Activated T-helper 1 cell treated with anti-CD3 and anti-CD28 coated beads, Interleukin-12 subunit alpha, Interleukin-12 subunit beta, Interleukin-2, Interleukin-4 antibody, amounts not matched to agents 30 ng/mL and 10 ng/mL and 1 ng/mL, durations not matched to agents 14 hours and 24 hours and 36 hours (primary cell): Measurements from ENCODE around the gene CSMD2. TPM values are rescaled to one million over a fixed set of nuclear protein-coding genes. Genes with fewer than 3 reads are reported as not detected.

ENCODE experiments used
- DNase-seq: peaks from one replicate; pipeline ENCODE4 v3.0.0; 2021; ENCODE audit warnings: low spot score
- H3K27ac Mint-ChIP-seq: one replicate; pipeline ENCODE4 v1.8.0; 2021; ENCODE audit warnings: mild to moderate bottlenecking, mixed read lengths
- H3K27me3 Mint-ChIP-seq: one replicate; pipeline ENCODE4 v1.8.0; 2022; ENCODE audit warnings: mild to moderate bottlenecking, moderate library complexity, mixed read lengths; ENCODE audit not compliant: insufficient read depth
- H3K36me3 Mint-ChIP-seq: one replicate; pipeline ENCODE4 v1.8.0; 2021; ENCODE audit warnings: low read depth, mixed read lengths
- H3K4me1 Mint-ChIP-seq: one replicate; pipeline ENCODE4 v1.8.0; 2021; ENCODE audit warnings: low read depth, mixed read lengths
- H3K4me3 Mint-ChIP-seq: one replicate; pipeline ENCODE4 v1.8.0; 2021; ENCODE audit warnings: mild to moderate bottlenecking, moderate library complexity, mixed read lengths
- H3K9me3 Mint-ChIP-seq: one replicate; pipeline ENCODE4 v1.8.0; 2021; ENCODE audit warnings: mixed read lengths
- intact Hi-C: fragments of 100-400 bp; cut with micrococcal nuclease; formaldehyde crosslinking; loops from one replicate; pipeline ENCODE4 v1.15.1; 2024
- total RNA-seq: library from RNA; stranded (reverse); gene quantifications from 2 replicates; pipeline ENCODE4 v1.2.3, GENCODE V29; 2022

Gene CSMD2
- total RNA-seq, 1 donor from 2014 or later = not detected

DNA sequence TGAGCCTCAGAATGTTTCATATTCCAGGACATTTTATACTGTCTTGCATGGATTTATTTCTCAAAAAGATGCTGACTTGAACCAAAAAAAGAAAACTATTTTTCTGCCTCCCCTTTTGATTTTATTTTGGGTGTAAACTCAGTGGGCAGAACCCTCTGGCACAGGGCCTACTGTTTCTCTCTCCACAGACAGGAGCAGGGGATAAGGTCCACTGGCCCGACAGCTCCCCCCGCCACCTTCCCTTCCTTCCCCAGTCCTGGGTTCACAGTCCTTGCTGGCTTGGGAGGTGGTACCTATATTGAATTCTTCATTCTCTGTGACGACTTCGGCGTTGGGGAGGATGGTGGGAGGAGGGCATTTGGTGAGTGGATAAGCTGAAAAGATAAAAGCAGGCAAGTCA is 578.2 kb downstream of the CSMD2 start:
- intact Hi-C loops = no loop called here
- no peak overlapping the region for H3K4me3 Mint-ChIP-seq
- H3K36me3 Mint-ChIP-seq = no peaks in the 10 kb centered on the region
- peaks cover 3% of the 10 kb centered on the region for H3K27me3 Mint-ChIP-seq
- no peaks in the 10 kb centered on the region for H3K9me3 Mint-ChIP-seq
- DNase-seq = no peak
- no peaks in the 10 kb centered on the region for H3K4me1 Mint-ChIP-seq
- H3K27ac Mint-ChIP-seq = no peak overlapping the region

DNA sequence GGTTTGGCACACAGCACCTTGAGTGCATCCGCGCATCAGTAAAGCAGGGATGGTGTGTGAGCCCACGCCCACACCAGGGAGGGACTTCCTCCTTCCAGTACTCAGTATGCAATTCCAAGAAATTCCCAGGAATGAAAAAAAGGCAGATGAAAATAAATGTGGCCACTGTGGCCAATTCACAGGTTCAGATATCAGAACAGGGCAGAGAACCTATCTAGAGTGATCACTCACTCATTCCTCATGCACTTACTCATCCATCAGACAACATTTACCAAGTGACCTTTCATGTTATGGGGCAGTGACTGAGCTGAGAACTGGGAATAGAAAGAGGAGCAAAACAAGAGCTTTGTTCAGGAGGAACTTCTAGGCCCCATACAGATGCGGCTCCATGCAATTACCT is 578.9 kb downstream of the CSMD2 start:
- no peaks in the 10 kb centered on the region for H3K4me1 Mint-ChIP-seq
- H3K4me3 Mint-ChIP-seq = no peak overlapping the region
- no peaks in the 10 kb centered on the region for H3K36me3 Mint-ChIP-seq
- DNase-seq = no peak
- H3K27me3 Mint-ChIP-seq = peaks cover 3% of the 10 kb centered on the region
- no peaks in the 10 kb centered on the region for H3K9me3 Mint-ChIP-seq
- intact Hi-C loops = no loop called here
- no peak overlapping the region for H3K27ac Mint-ChIP-seq

DNA sequence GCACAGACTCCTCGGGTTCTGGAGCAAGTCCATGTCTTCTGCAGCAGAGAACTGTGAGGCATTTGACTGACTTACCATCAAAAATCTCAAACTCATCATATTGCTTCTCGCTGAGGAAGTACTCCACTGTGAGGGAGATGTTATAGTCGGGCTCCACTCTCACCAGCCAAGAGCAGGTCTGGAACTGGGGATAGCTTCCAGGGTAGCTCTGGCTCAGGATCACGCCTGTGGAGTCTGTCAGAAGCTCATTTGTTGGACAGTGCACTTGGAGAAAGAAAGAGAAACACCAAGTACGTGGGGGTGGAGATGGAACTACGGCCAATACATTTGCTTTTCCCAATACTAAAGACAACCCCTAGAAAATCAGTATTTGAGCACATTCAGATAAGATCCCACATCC is 581.5 kb downstream of the CSMD2 start:
- no peak overlapping the region for H3K4me3 Mint-ChIP-seq
- intact Hi-C loops = no loop called here
- H3K9me3 Mint-ChIP-seq = no peaks in the 10 kb centered on the region
- no peaks in the 10 kb centered on the region for H3K36me3 Mint-ChIP-seq
- H3K27ac Mint-ChIP-seq = no peak overlapping the region
- no peaks in the 10 kb centered on the region for H3K4me1 Mint-ChIP-seq
- no peak for DNase-seq
- peaks cover 3% of the 10 kb centered on the region for H3K27me3 Mint-ChIP-seq

DNA sequence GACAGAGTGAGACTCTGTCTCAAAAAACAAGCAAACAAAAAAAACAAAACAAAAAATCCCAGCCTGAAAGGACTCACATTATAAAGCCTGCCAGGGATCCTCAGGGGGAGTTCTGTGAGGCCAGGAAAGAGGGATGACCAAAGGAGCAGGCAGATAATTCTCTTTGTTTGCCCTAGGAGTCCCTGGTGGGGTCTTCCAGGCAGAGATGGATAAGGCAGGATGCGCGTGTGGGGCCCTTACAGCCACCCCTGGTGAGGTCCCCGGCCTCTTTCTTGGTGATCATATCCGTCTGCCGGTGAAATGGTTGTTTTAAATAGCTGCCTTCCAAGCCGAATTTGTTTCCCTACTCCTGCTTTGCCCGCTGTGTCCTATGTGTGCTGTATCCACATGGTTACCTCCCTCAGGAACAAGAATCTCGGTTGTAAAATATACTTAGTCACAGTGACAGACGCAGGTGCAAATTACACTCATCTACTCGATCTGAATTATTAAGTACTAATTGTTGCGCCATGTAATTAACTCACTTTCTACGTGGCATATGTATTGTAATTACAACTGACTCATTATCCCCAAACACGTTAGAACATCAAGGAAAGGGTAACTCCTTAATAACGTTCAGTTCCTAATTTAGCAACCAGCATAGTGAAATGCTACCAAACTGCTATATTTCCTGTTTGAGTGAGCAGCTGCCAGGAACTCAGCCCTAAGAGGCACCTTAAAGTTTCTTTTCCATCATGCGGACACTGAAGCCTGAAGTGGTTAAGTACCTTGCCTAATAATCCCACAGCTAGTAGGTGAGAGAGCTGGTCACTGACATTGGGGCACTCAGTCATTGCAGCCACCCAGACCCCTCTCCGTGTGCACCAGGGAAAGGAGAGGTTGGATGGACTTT is 586.2 kb downstream of the CSMD2 start:
- H3K36me3 Mint-ChIP-seq = no peaks in the 10 kb centered on the region
- H3K9me3 Mint-ChIP-seq = no peaks in the 10 kb centered on the region
- H3K27ac Mint-ChIP-seq = no peak overlapping the region
- intact Hi-C loops = no loop called here
- H3K4me3 Mint-ChIP-seq = no peak overlapping the region
- DNase-seq = no peak
- peaks cover 8% of the 10 kb centered on the region for H3K27me3 Mint-ChIP-seq
- H3K4me1 Mint-ChIP-seq = no peaks in the 10 kb centered on the region

DNA sequence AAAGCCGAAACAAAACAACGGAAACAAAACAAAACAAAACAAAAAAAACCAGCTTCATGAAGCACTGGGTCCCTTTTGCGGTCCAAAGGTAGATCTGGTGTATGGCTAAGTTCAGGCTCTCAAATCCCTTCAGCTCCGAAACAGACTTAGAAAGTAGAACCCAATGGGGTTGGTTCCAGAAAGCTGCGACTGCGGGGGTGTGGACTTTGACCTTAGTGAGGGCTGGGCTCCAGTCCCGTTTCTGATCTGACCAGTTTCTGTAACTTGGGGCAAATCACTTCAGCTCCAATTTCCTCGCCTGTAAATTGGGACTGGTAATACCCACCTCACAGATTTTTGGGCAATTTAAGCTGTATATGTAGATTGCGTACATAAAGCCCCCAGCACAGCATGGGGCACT is 587.4 kb downstream of the CSMD2 start:
- Mint-ChIP-seq H3K9me3 (no peaks in the 10 kb centered on the region), H3K36me3 (no peaks in the 10 kb centered on the region)
- intact Hi-C loops = no loop called here

DNA sequence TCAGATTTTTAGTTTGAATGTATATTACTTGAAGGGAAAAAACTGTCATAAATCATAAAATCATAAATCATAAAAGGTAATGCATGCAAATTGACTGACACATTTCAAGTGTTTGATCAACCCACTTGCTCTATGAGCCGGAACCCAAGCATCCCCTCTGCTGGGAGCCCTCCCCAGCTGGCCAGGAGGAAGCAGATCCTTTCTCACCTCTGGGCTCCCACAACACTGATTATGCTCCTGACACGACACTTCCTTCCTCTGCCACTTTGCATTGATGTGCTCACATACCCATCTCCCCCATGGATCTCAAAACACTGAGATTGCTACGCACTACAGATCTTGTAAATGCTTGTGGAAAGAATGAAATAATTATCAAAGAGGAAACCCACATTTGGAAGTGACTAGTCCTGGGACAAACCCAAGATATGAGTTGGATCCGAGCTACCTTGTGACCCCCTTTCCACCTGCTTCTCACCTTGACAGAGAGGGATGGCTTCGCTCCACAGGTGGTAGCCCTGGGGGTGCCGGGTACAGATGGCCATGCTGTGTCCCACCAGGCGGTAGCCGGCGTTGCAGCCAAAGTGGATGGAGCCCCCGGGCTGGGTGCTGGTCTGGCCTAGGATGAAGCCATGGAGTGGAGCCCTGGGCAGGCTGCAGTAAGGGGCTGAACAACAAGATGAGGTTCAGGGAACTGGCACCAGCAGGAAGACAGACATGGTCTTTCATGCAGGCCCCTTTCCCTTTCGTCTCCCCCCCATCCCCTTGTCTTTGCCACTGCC is 588.0 kb downstream of the CSMD2 start:
- Mint-ChIP-seq H3K27ac (no peak overlapping the region), H3K27me3 (peaks cover 8% of the 10 kb centered on the region), H3K9me3 (no peaks in the 10 kb centered on the region), H3K36me3 (no peaks in the 10 kb centered on the region), H3K4me1 (no peaks in the 10 kb centered on the region), H3K4me3 (no peak overlapping the region)
- no peak for DNase-seq
- intact Hi-C loops = no loop called here

More for the DNA sequence above, 587.4 kb downstream of the CSMD2 start:
- Mint-ChIP-seq H3K4me1 (no peaks in the 10 kb centered on the region), H3K27ac (no peak overlapping the region), H3K27me3 (peaks cover 10% of the 10 kb centered on the region), H3K4me3 (no peak overlapping the region)
- no peak for DNase-seq

DNA sequence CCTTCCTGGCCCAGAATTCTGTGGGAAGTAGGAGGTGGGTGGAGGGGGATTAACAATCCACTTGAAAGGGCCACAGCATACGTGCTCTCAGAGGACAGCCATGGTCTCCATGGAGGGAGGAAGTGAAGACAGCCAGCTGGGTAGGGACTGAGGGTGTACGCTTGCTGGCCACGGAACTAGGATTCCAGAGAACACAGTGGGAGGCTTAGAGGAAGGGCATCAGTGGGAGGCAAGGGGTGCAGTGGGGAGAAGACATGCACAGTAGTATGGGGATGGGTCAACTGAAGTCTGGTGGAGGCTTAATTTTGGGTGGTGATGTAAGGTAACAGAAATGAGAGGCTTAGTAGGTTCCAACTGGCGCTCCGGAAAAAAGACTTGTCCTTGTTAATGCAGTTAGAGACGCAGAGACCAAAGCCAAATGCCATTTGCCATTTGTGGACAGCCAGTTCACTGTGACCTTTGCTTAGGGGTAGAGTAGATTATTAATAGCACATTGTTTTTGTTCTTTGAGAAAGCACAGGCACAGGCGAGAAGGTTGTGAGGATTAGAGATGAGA is 589.6 kb downstream of the CSMD2 start:
- H3K4me1 Mint-ChIP-seq = no peaks in the 10 kb centered on the region
- no peaks in the 10 kb centered on the region for H3K9me3 Mint-ChIP-seq
- no peak overlapping the region for H3K4me3 Mint-ChIP-seq
- H3K27me3 Mint-ChIP-seq = peaks cover 9% of the 10 kb centered on the region
- DNase-seq = no peak
- intact Hi-C loops = no loop called here
- H3K27ac Mint-ChIP-seq = no peak overlapping the region
- H3K36me3 Mint-ChIP-seq = no peaks in the 10 kb centered on the region

DNA sequence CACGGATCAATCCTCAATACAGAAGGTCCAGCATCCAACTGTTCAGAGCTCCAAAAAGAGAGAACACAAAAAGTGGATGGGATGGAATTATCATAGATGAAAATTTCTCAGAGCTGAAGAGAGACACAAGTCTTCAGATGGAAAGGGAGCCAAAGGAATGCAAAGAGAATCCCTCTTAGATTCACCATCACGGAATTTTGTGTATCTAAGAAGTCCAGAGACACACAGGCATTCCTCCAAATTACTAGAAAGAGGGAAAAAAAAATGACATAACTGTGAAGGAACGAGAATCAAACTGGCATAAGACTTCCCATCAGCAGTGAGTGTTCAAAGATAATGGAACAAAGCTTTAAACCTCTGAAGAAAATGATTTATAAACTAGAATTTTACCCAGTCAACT is 591.4 kb downstream of the CSMD2 start:
- DNase-seq = no peak
- H3K36me3 Mint-ChIP-seq = no peaks in the 10 kb centered on the region
- intact Hi-C loops = no loop called here
- no peak overlapping the region for H3K27ac Mint-ChIP-seq
- H3K27me3 Mint-ChIP-seq = peaks cover 10% of the 10 kb centered on the region
- H3K4me1 Mint-ChIP-seq = no peaks in the 10 kb centered on the region
- H3K4me3 Mint-ChIP-seq = no peak overlapping the region
- no peaks in the 10 kb centered on the region for H3K9me3 Mint-ChIP-seq

DNA sequence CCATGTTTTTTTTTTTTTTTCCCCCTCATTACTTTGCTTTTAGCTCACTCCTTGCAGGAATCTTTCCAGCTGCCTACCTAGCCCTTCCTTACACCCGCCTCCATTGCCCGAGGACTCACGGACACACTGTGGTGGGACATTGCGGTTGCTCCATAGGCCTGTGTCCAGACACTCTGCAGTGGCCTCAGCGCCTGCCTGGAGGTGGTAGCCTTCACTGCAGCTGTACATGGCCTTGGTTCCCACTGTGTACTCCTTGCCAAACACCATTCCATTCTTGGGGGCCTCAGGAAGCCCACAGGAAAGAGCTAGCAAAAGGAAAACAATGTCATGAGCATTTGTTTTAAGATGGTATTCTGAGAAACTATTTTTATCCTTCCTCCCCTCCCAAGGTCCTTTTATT is 592.6 kb downstream of the CSMD2 start:
- intact Hi-C loops = no loop called here
- H3K9me3 Mint-ChIP-seq = no peaks in the 10 kb centered on the region
- H3K36me3 Mint-ChIP-seq = no peaks in the 10 kb centered on the region
- H3K4me1 Mint-ChIP-seq = no peaks in the 10 kb centered on the region
- H3K27ac Mint-ChIP-seq = no peak overlapping the region
- peaks cover 10% of the 10 kb centered on the region for H3K27me3 Mint-ChIP-seq
- H3K4me3 Mint-ChIP-seq = no peak overlapping the region
- no peak for DNase-seq

DNA sequence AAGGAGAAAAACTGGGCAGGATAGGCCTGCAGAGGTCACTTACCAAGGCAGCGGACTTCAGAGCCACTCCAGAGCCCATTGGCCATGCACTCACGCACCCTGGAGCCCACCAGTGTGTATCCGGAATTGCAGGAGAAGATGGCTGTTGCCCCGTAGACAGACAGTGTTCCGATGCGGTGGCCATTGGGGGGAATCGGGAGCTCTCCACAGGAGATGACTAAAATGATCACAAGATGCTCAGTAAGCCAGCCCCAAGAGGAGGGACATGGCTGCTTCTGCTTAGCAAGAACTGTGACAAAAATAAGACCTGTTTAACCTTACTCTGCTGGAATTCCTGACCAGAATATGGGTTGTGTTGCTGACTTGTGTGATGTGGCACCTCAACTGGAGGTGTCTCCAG is 595.7 kb downstream of the CSMD2 start:
- Mint-ChIP-seq H3K27me3 (peaks cover 14% of the 10 kb centered on the region), H3K4me1 (no peaks in the 10 kb centered on the region), H3K36me3 (no peaks in the 10 kb centered on the region), H3K27ac (no peak overlapping the region), H3K9me3 (no peaks in the 10 kb centered on the region), H3K4me3 (no peak overlapping the region)
- intact Hi-C loops = no loop called here
- DNase-seq = no peak

DNA sequence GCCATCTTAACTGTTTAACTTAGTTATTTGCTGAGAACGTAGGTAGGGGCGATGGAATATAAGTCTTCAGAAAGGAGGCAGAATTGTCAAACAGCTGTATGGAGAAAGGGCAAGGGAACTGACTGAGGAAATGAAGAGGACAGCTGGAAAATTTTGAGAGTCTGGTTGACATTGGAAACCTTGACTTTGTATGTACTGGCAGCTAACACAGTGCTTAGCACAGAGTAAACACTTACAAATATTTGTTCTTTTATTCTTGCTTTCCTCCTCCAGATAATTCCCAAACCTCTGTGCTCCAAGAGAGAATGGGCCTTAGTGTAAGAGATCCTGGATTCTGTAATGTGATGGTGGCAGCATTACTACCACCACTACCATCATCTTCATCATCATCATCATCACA is 601.3 kb downstream of the CSMD2 start:
- intact Hi-C loops = no loop called here
- no peak for DNase-seq
- Mint-ChIP-seq H3K9me3 (no peaks in the 10 kb centered on the region), H3K27ac (no peak overlapping the region), H3K36me3 (no peaks in the 10 kb centered on the region), H3K27me3 (peaks cover 12% of the 10 kb centered on the region), H3K4me3 (no peak overlapping the region), H3K4me1 (no peaks in the 10 kb centered on the region)

DNA sequence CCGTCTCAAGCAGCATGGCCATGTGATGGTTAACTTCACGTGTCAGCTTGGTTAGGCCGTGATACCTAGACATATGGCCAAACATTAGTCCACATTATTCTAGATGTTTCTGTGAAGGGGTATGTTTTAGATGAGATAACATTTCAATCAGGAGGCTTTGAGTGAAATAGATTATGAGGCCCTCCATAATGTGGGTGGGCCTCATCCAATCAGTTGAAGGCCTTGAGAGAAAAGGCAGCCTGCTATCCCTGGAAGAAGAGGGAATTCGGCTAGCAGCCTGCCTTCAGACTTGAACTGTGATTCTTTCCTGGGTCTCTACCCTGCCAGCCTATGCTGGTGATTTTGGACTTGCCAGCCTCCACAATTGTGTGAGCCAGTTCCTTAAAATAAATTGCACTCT is 602.5 kb downstream of the CSMD2 start:
- Mint-ChIP-seq H3K36me3 (no peaks in the 10 kb centered on the region), H3K27me3 (peaks cover 12% of the 10 kb centered on the region), H3K4me3 (no peak overlapping the region), H3K9me3 (no peaks in the 10 kb centered on the region), H3K27ac (no peak overlapping the region), H3K4me1 (no peaks in the 10 kb centered on the region)
- DNase-seq = no peak
- intact Hi-C loops = no loop called here

DNA sequence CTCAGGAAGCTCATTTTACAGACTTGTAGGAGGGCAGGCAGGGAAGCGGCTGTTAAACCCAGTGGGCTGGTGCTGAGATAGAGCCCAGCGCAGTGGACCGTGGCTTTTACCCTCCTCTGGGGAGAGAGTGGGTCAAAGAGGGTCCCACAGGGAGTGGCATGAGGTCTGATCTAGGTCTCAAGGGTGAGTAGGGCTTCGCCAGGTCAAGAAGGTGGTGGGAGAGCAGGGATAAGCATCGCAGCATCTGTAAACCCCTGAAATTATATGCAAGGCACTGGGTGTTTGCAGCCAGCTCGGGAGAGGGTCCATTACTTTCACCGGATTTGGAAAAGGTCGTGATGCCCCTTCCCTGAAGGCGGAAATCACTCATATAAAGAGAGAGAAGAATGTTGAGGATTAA is 603.5 kb downstream of the CSMD2 start:
- H3K36me3 Mint-ChIP-seq = no peaks in the 10 kb centered on the region
- H3K4me3 Mint-ChIP-seq = no peak overlapping the region
- no peak for DNase-seq
- H3K27me3 Mint-ChIP-seq = peaks cover 12% of the 10 kb centered on the region
- intact Hi-C loops = no loop called here
- no peak overlapping the region for H3K27ac Mint-ChIP-seq
- H3K4me1 Mint-ChIP-seq = no peaks in the 10 kb centered on the region
- H3K9me3 Mint-ChIP-seq = no peaks in the 10 kb centered on the region
